Measurements from ENCODE around the gene WNT9A.

DNA sequence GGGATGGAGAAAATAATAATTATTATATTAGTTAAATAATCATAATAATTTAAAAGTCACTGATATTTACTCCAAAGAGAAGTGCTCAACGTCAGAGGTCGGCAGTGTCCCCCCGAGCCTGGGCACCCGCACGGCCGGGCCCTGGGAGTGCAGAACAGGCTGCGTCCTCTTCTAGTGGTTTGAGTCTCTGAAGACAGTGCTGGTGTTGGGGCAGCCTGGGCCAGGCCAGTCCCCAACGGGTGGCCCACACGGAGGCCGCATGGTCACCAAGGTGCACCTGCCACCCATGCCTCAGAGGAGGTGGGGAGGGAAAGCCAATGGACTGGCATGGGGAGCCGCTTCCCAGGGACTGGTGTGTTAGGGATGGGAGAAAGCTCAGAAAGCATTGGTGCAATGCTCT, 27.3 kb downstream of the WNT9A start:
- TF ChIP-seq POLR2A (IDR thresholded peaks at IDR 0.05; ENCODE audit: low read depth, low read length), result no peak
- no peak for TF ChIP-seq POLR2AphosphoS5 (IDR thresholded peaks at IDR 0.05; ENCODE audit: low read depth, low read length)
